Urothelium cell line (cell line): ENCODE results near the gene EEPD1.

Source experiments
- DNase-seq: peaks from one replicate; pipeline ENCODE4 v3.0.0; 2011; ENCODE audit warnings: low spot score, mixed read lengths
- FAIRE-seq: peaks from 2 replicates; lab custom pipeline; 2011; peaks lifted over from hg19 to GRCh38; lab: Jason Lieb, UNC

EEPD1 gene

GRCh38 chr7:36278069-36278619 is 125.1 kb downstream of the EEPD1 start:
- no peak for FAIRE-seq
- no peak for DNase-seq

GRCh38 chr7:36278620-36279172 is 125.6 kb downstream of the EEPD1 start:
- DNase-seq (no peak), FAIRE-seq (no peak)

- FAIRE-seq: no peak
- DNase-seq: no peak
These were observed 126.3 kb downstream of the EEPD1 start for GRCh38 chr7:36279200-36279925.

GRCh38 chr7:36279926-36280315 is 126.9 kb downstream of the EEPD1 start:
- FAIRE-seq (no peak), DNase-seq (no peak)

- peak; percentile 46 for FAIRE-seq
- peak; percentile 90 for DNase-seq
These were observed 128.1 kb downstream of the EEPD1 start for GRCh38 chr7:36280840-36281812.

GRCh38 chr7:36281945-36282717 is 129.1 kb downstream of the EEPD1 start:
- DNase-seq: no peak

GRCh38 chr7:36283181-36283580 is 130.1 kb downstream of the EEPD1 start:
- DNase-seq (no peak), FAIRE-seq (no peak)

More at GRCh38 chr7:36281945-36282717, 129.1 kb downstream of the EEPD1 start:
- FAIRE-seq: no peak

GRCh38 chr7:36283711-36284130 is 130.7 kb downstream of the EEPD1 start:
- no peak for DNase-seq
- no peak for FAIRE-seq

- FAIRE-seq: no peak
- no peak for DNase-seq
These were observed 131.5 kb downstream of the EEPD1 start for GRCh38 chr7:36284456-36285090.

- FAIRE-seq (no peak), DNase-seq (no peak)
These were observed 132.2 kb downstream of the EEPD1 start for GRCh38 chr7:36285276-36285675.

GRCh38 chr7:36286226-36286625 is 133.2 kb downstream of the EEPD1 start:
- FAIRE-seq: no peak
- DNase-seq: no peak

- FAIRE-seq: no peak
- no peak for DNase-seq
These were observed 133.6 kb downstream of the EEPD1 start for GRCh38 chr7:36286688-36287087.

GRCh38 chr7:36287371-36288241 is 134.6 kb downstream of the EEPD1 start:
- FAIRE-seq: no peak
- DNase-seq: no peak

GRCh38 chr7:36288501-36288900 is 135.4 kb downstream of the EEPD1 start:
- FAIRE-seq (no peak), DNase-seq (no peak)

GRCh38 chr7:36289833-36290661 is 137.0 kb downstream of the EEPD1 start:
- FAIRE-seq: no peak
- no peak for DNase-seq

GRCh38 chr7:36291387-36292316 is 138.6 kb downstream of the EEPD1 start:
- peak; percentile 87 for DNase-seq
- peak; percentile 80 for FAIRE-seq

GRCh38 chr7:36295090-36295489 is 142.0 kb downstream of the EEPD1 start:
- FAIRE-seq: no peak
- DNase-seq: no peak
